Colonic mucosa (tissue), 4 donors: ENCODE data around the gene SERPINA12. TPM values are rescaled to one million over a fixed set of nuclear protein-coding genes. Genes with fewer than 3 reads are reported as not detected.

ENCODE experiments used
- DNase-seq: peaks from one replicate; pipeline ENCODE4 v3.0.0-alpha.2; 2020
- H3K27ac ChIP-seq: fragments of 200-600 bp; one replicate; pipeline ENCODE4 v1.8.0; 2021
- H3K27me3 ChIP-seq: fragments of 200-600 bp; one replicate; pipeline ENCODE4 v1.8.0; 2021
- H3K36me3 ChIP-seq: fragments of 200-600 bp; one replicate; pipeline ENCODE4 v1.8.0; 2021
- H3K4me1 ChIP-seq: fragments of 200-600 bp; one replicate; pipeline ENCODE4 v1.8.0; 2021; ENCODE audit warnings: mild to moderate bottlenecking
- H3K4me3 ChIP-seq: fragments of 200-600 bp; one replicate; pipeline ENCODE4 v1.8.0; 2021
- H3K9ac ChIP-seq, 2 donors: one replicate each; pipeline ENCODE4 v1.7.0; 2013; ENCODE audit warnings: control low read depth in 2 of 2, low read depth in 2 of 2, low read length in 2 of 2
- H3K9me3 ChIP-seq: fragments of 200-600 bp; one replicate; pipeline ENCODE4 v1.8.0; 2021
- CTCF ChIP-seq: fragments of 200-600 bp; IDR thresholded peaks from one replicate; pipeline ENCODE4 v1.8.0; 2022; ENCODE audit warnings: antibody characterized with exemption, mild to moderate bottlenecking
- intact Hi-C: fragments of 100-400 bp; cut with DNase I; formaldehyde crosslinking; loops from one replicate; pipeline ENCODE4 v1.14.1; 2022
- total RNA-seq, 2 donors: library from RNA; stranded (reverse); fragmentation: NEBNext Ultra II Directional in 1 of 2; extraction: Animal tissue kit (Norgen Biotek cat#: 25700) in 1 of 2; gene quantifications; one replicate each; pipeline ENCODE4 v1.2.1, GENCODE V29; 2021
- donor health status: healthy.
- donor health status: DM: no; HTN: no; CAD: no.
- donor health status: DM: no; HTN: no; CAD: no.

SERPINA12 gene
- total RNA-seq, 2 donors from 2014 or later, result not detected

GRCh38 chr14:94540031-94540794 is 30.9 kb upstream of the SERPINA12 start:
- Histone ChIP-seq H3K9ac (no peak overlapping the region), H3K36me3 (no peaks in the 10 kb centered on the region), H3K27ac (no peak overlapping the region), H3K4me1 (no peaks in the 10 kb centered on the region), H3K4me3 (no peak overlapping the region), H3K9me3 (no peaks in the 10 kb centered on the region), H3K27me3 (no peaks in the 10 kb centered on the region)
- no peak for DNase-seq
- no peak for TF ChIP-seq CTCF
- intact Hi-C loops, result no loop called here

- Histone ChIP-seq H3K27ac (no peak overlapping the region), H3K36me3 (no peaks in the 10 kb centered on the region), H3K27me3 (no peaks in the 10 kb centered on the region), H3K9ac (no peak overlapping the region), H3K4me1 (no peaks in the 10 kb centered on the region), H3K9me3 (no peaks in the 10 kb centered on the region), H3K4me3 (no peak overlapping the region)
- intact Hi-C loops, result no loop called here
- TF ChIP-seq CTCF, result no peak
- DNase-seq, result no peak
These were observed 29.9 kb upstream of the SERPINA12 start for GRCh38 chr14:94539181-94539580.

GRCh38 chr14:94538070-94538740 is 28.9 kb upstream of the SERPINA12 start:
- no peak for TF ChIP-seq CTCF
- Histone ChIP-seq H3K27me3 (no peaks in the 10 kb centered on the region), H3K9me3 (no peaks in the 10 kb centered on the region), H3K27ac (no peak overlapping the region), H3K4me1 (no peaks in the 10 kb centered on the region), H3K36me3 (no peaks in the 10 kb centered on the region), H3K4me3 (no peak overlapping the region), H3K9ac (no peak overlapping the region)
- intact Hi-C loops, result no loop called here
- no peak for DNase-seq

- TF ChIP-seq CTCF, result no peak
- Histone ChIP-seq H3K27ac (no peak overlapping the region), H3K27me3 (no peaks in the 10 kb centered on the region), H3K4me3 (no peak overlapping the region), H3K4me1 (no peaks in the 10 kb centered on the region), H3K9me3 (no peaks in the 10 kb centered on the region), H3K36me3 (no peaks in the 10 kb centered on the region), H3K9ac (no peak overlapping the region)
- no peak for DNase-seq
- intact Hi-C loops, result no loop called here
These were observed 27.6 kb upstream of the SERPINA12 start for GRCh38 chr14:94536836-94537235.

- no peaks in the 10 kb centered on the region for H3K36me3 ChIP-seq
- H3K9me3 ChIP-seq, result no peaks in the 10 kb centered on the region
- H3K27ac ChIP-seq, result no peak overlapping the region
- no peak overlapping the region for H3K9ac ChIP-seq
- TF ChIP-seq CTCF, result no peak
- no peaks in the 10 kb centered on the region for H3K27me3 ChIP-seq
- no peak overlapping the region for H3K4me3 ChIP-seq
- DNase-seq, result no peak
- intact Hi-C loops, result no loop called here
- H3K4me1 ChIP-seq, result no peaks in the 10 kb centered on the region
These were observed 26.2 kb upstream of the SERPINA12 start for GRCh38 chr14:94535506-94535905.
